WTC11 (cell line): ENCODE results near the gene IFFO2. TPM values are rescaled to one million over a fixed set of nuclear protein-coding genes. Genes with fewer than 3 reads are reported as not detected.

Experiments used
- ATAC-seq: fragments of 200-7000 bp; cut with Tn5 transposase; 2 replicates; pipeline ENCODE4 v1.10.0; 2021; ENCODE audit warnings: mild to moderate bottlenecking, moderate library complexity
- CTCF ChIA-PET: fragments of 300-600 bp; sonication (Branson Sonifier 250); formaldehyde crosslinking; loops from one replicate; lab custom pipeline; 2021; ENCODE audit warnings: antibody characterized with exemption; lab: Charles Lee
- POLR2A ChIA-PET: fragments of 350-600 bp; sonication (Branson Sonifier 250); formaldehyde crosslinking; loops from one replicate; lab custom pipeline; 2021; ENCODE audit warnings: antibody characterized with exemption; lab: Charles Lee
- DNase-seq: peaks from one replicate; pipeline ENCODE4 v3.0.0; 2021; ENCODE audit warnings: low spot score
- H3K27ac Mint-ChIP-seq: 2 replicates; pipeline ENCODE4 v1.8.0; 2021; ENCODE audit warnings: mixed read lengths
- H3K27me3 Mint-ChIP-seq: 2 replicates; pipeline ENCODE4 v1.8.0; 2021; ENCODE audit warnings: low read depth, mild to moderate bottlenecking, moderate library complexity, mixed read lengths
- H3K36me3 Mint-ChIP-seq: 2 replicates; pipeline ENCODE4 v1.8.0; 2021; ENCODE audit warnings: mixed read lengths
- H3K4me1 Mint-ChIP-seq: 2 replicates; pipeline ENCODE4 v1.8.0; 2022; ENCODE audit warnings: mixed read lengths
- H3K4me3 Mint-ChIP-seq: 2 replicates; pipeline ENCODE4 v1.8.0; 2021; ENCODE audit warnings: mild to moderate bottlenecking, moderate library complexity, mixed read lengths
- H3K9me3 Mint-ChIP-seq: 2 replicates; pipeline ENCODE4 v1.8.0; 2021; ENCODE audit warnings: mixed read lengths
- ELF4 ChIP-seq: sonication (generic); formaldehyde crosslinking; IDR thresholded peaks from 2 replicates; pipeline ENCODE4 v1.8.1; 2022; ENCODE audit warnings: low read depth, mild to moderate bottlenecking, moderate library complexity, missing genetic modification reagents
- EMX1 ChIP-seq: fragments of 250-450 bp; sonication (Bioruptor Pico); IDR thresholded peaks from 2 replicates; pipeline ENCODE4 v1.8.0; 2021; ENCODE audit warnings: mild to moderate bottlenecking
- ETV6 ChIP-seq: sonication (generic); formaldehyde crosslinking; IDR thresholded peaks from 2 replicates; pipeline ENCODE4 v1.8.1; 2022; ENCODE audit warnings: mild to moderate bottlenecking, missing genetic modification reagents
- FOXK1 ChIP-seq: sonication (generic); formaldehyde crosslinking; IDR thresholded peaks from 2 replicates; pipeline ENCODE4 v1.8.0; 2022; ENCODE audit warnings: mild to moderate bottlenecking, moderate library complexity, missing genetic modification reagents
- GRHL2 ChIP-seq: fragments of 250-450 bp; sonication (Bioruptor Pico); IDR thresholded peaks from 2 replicates; pipeline ENCODE4 v1.8.0; 2022; ENCODE audit warnings: mild to moderate bottlenecking, moderate library complexity; ENCODE audit not compliant: insufficient replicate concordance, severe bottlenecking
- JAZF1 ChIP-seq: fragments of 250-450 bp; sonication (Bioruptor Pico); IDR thresholded peaks from 2 replicates; pipeline ENCODE4 v1.9.0; 2021; ENCODE audit warnings: moderate library complexity, mild to moderate bottlenecking, inconsistent platforms
- SMAD3 ChIP-seq: sonication (generic); formaldehyde crosslinking; IDR thresholded peaks from 2 replicates; pipeline ENCODE4 v1.8.0; 2022; ENCODE audit warnings: missing genetic modification reagents, mild to moderate bottlenecking, borderline replicate concordance
- SMAD4 ChIP-seq: sonication (generic); formaldehyde crosslinking; IDR thresholded peaks from 2 replicates; pipeline ENCODE4 v1.8.0; 2022; ENCODE audit warnings: mild to moderate bottlenecking, missing genetic modification reagents
- SP1 ChIP-seq: sonication (generic); formaldehyde crosslinking; conservative IDR thresholded peaks from 2 replicates; pipeline ENCODE4 v1.8.1; 2022; ENCODE audit warnings: missing genetic modification reagents
- ZNF396 ChIP-seq: fragments of 250-450 bp; sonication (Bioruptor Pico); IDR thresholded peaks from 2 replicates; pipeline ENCODE4 v1.8.0; 2021; ENCODE audit warnings: mild to moderate bottlenecking, moderate library complexity, borderline replicate concordance
- ZNF416 ChIP-seq: fragments of 250-450 bp; sonication (Bioruptor Pico); IDR thresholded peaks from 2 replicates; pipeline ENCODE4 v1.9.0; 2021; ENCODE audit warnings: mild to moderate bottlenecking, inconsistent platforms
- ZNF512 ChIP-seq: sonication (generic); formaldehyde crosslinking; IDR thresholded peaks from 2 replicates; pipeline ENCODE4 v1.8.1; 2022; ENCODE audit warnings: missing genetic modification reagents, borderline replicate concordance
- total RNA-seq: library from RNA; stranded (reverse); gene quantifications from 3 replicates; pipeline ENCODE4 v1.2.3, GENCODE V29; 2021
- TF ChIP-seq, protein P1 (sequence below): sonication (generic); formaldehyde crosslinking; IDR thresholded peaks from 2 replicates; pipeline ENCODE4 v1.8.0; 2023; ENCODE audit warnings: mild to moderate bottlenecking, missing genetic modification reagents
- TF ChIP-seq, protein P2 (sequence below): fragments of 250-450 bp; sonication (Bioruptor Pico); IDR thresholded peaks from 2 replicates; pipeline ENCODE4 v1.8.0; 2021; ENCODE audit warnings: mild to moderate bottlenecking
- TF ChIP-seq, protein P3 (sequence below): sonication (generic); formaldehyde crosslinking; IDR thresholded peaks from 2 replicates; pipeline ENCODE4 v1.8.0; 2022; ENCODE audit warnings: missing genetic modification reagents
- TF ChIP-seq, protein P4 (sequence below): fragments of 250-450 bp; sonication (Bioruptor Pico); IDR thresholded peaks from 2 replicates; pipeline ENCODE4 v1.9.0; 2021; ENCODE audit warnings: mild to moderate bottlenecking
- TF ChIP-seq, protein P5 (sequence below): sonication (generic); formaldehyde crosslinking; IDR thresholded peaks from 2 replicates; pipeline ENCODE4 v1.8.1; 2023; ENCODE audit warnings: mild to moderate bottlenecking, moderate library complexity, missing genetic modification reagents

Gene IFFO2
- total RNA-seq, 1 experiment from 2014 or later = 8.1 TPM

- Mint-ChIP-seq H3K36me3 (peaks cover 6% of the 10 kb centered on the region; the same call in 1 of the 2 replicates), H3K4me3 (no peak overlapping the region), H3K9me3 (no peaks in the 10 kb centered on the region), H3K27ac (no peak overlapping the region), H3K4me1 (no peaks in the 10 kb centered on the region; the same call in 1 of the 2 replicates), H3K27me3 (no peaks in the 10 kb centered on the region)
- ATAC-seq = no peak
- CTCF ChIA-PET = interaction anchor here (1.8 kb wide), 1 partner anchor 28 kb away, joined by 4 read pairs; no protein-coding TSS in a partner anchor
- POLR2A ChIA-PET = no interaction called here
- no peak for DNase-seq
- TF ChIP-seq EMX1 (CRISPR knock-in tag) (no peak), JAZF1 (CRISPR knock-in tag) (no peak), GRHL2 (CRISPR knock-in tag) (no peak), ELF4 (CRISPR knock-in tag) (no peak), ZNF512 (CRISPR knock-in tag) (no peak), ETV6 (CRISPR knock-in tag) (no peak), FOXK1 (no peak), SP1 (CRISPR knock-in tag) (no peak)
- TF ChIP-seq, protein P1, sequence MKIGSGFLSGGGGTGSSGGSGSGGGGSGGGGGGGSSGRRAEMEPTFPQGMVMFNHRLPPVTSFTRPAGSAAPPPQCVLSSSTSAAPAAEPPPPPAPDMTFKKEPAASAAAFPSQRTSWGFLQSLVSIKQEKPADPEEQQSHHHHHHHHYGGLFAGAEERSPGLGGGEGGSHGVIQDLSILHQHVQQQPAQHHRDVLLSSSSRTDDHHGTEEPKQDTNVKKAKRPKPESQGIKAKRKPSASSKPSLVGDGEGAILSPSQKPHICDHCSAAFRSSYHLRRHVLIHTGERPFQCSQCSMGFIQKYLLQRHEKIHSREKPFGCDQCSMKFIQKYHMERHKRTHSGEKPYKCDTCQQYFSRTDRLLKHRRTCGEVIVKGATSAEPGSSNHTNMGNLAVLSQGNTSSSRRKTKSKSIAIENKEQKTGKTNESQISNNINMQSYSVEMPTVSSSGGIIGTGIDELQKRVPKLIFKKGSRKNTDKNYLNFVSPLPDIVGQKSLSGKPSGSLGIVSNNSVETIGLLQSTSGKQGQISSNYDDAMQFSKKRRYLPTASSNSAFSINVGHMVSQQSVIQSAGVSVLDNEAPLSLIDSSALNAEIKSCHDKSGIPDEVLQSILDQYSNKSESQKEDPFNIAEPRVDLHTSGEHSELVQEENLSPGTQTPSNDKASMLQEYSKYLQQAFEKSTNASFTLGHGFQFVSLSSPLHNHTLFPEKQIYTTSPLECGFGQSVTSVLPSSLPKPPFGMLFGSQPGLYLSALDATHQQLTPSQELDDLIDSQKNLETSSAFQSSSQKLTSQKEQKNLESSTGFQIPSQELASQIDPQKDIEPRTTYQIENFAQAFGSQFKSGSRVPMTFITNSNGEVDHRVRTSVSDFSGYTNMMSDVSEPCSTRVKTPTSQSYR (CRISPR knock-in tag) = no peak
- TF ChIP-seq, protein P2, sequence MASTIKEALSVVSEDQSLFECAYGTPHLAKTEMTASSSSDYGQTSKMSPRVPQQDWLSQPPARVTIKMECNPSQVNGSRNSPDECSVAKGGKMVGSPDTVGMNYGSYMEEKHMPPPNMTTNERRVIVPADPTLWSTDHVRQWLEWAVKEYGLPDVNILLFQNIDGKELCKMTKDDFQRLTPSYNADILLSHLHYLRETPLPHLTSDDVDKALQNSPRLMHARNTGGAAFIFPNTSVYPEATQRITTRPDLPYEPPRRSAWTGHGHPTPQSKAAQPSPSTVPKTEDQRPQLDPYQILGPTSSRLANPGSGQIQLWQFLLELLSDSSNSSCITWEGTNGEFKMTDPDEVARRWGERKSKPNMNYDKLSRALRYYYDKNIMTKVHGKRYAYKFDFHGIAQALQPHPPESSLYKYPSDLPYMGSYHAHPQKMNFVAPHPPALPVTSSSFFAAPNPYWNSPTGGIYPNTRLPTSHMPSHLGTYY = no peak
- TF ChIP-seq, protein P3, sequence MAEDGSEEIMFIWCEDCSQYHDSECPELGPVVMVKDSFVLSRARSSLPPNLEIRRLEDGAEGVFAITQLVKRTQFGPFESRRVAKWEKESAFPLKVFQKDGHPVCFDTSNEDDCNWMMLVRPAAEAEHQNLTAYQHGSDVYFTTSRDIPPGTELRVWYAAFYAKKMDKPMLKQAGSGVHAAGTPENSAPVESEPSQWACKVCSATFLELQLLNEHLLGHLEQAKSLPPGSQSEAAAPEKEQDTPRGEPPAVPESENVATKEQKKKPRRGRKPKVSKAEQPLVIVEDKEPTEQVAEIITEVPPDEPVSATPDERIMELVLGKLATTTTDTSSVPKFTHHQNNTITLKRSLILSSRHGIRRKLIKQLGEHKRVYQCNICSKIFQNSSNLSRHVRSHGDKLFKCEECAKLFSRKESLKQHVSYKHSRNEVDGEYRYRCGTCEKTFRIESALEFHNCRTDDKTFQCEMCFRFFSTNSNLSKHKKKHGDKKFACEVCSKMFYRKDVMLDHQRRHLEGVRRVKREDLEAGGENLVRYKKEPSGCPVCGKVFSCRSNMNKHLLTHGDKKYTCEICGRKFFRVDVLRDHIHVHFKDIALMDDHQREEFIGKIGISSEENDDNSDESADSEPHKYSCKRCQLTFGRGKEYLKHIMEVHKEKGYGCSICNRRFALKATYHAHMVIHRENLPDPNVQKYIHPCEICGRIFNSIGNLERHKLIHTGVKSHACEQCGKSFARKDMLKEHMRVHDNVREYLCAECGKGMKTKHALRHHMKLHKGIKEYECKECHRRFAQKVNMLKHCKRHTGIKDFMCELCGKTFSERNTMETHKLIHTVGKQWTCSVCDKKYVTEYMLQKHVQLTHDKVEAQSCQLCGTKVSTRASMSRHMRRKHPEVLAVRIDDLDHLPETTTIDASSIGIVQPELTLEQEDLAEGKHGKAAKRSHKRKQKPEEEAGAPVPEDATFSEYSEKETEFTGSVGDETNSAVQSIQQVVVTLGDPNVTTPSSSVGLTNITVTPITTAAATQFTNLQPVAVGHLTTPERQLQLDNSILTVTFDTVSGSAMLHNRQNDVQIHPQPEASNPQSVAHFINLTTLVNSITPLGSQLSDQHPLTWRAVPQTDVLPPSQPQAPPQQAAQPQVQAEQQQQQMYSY (CRISPR knock-in tag) = no peak
Measured at GRCh38 chr1:18878538-18879214, 77.8 kb downstream of the IFFO2 start.

GRCh38 chr1:18877282-18877681 is 79.2 kb downstream of the IFFO2 start:
- Mint-ChIP-seq H3K9me3 (no peaks in the 10 kb centered on the region), H3K27ac (no peak overlapping the region), H3K4me1 (no peaks in the 10 kb centered on the region; the same call in 1 of the 2 replicates)
- DNase-seq = no peak
- POLR2A ChIA-PET = no interaction called here
- TF ChIP-seq, protein P4, sequence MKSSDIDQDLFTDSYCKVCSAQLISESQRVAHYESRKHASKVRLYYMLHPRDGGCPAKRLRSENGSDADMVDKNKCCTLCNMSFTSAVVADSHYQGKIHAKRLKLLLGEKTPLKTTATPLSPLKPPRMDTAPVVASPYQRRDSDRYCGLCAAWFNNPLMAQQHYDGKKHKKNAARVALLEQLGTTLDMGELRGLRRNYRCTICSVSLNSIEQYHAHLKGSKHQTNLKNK (CRISPR knock-in tag) = no peak
- TF ChIP-seq, protein P5, sequence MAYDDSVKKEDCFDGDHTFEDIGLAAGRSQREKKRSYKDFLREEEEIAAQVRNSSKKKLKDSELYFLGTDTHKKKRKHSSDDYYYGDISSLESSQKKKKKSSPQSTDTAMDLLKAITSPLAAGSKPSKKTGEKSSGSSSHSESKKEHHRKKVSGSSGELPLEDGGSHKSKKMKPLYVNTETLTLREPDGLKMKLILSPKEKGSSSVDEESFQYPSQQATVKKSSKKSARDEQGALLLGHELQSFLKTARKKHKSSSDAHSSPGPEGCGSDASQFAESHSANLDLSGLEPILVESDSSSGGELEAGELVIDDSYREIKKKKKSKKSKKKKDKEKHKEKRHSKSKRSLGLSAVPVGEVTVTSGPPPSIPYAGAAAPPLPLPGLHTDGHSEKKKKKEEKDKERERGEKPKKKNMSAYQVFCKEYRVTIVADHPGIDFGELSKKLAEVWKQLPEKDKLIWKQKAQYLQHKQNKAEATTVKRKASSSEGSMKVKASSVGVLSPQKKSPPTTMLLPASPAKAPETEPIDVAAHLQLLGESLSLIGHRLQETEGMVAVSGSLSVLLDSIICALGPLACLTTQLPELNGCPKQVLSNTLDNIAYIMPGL (CRISPR knock-in tag) = no peak
- no peak for TF ChIP-seq ZNF396 (CRISPR knock-in tag)
- TF ChIP-seq SMAD3 (CRISPR knock-in tag) = no peak
- TF ChIP-seq, protein P1 (CRISPR knock-in tag) = no peak
- no peak for TF ChIP-seq ETV6 (CRISPR knock-in tag)
- no peak for TF ChIP-seq ZNF416 (CRISPR knock-in tag)
- TF ChIP-seq SMAD4 (CRISPR knock-in tag) = no peak
- TF ChIP-seq, all 79 proteins: peak for 0
- H3K4me3 Mint-ChIP-seq = no peak overlapping the region
- CTCF ChIA-PET = interaction anchor here (0.6 to 1.8 kb wide), 3 partner anchors 11 to 280 kb away, joined by 3 to 4 read pairs (median 3); no protein-coding TSS in a partner anchor
- H3K27me3 Mint-ChIP-seq = no peaks in the 10 kb centered on the region
- ATAC-seq = no peak
- H3K36me3 Mint-ChIP-seq = peaks cover 3% of the 10 kb centered on the region; the same call in 1 of the 2 replicates
